GM20000 (cell line): ENCODE results near the gene ID3.

Experiments used
- DNase-seq: peaks from one replicate; pipeline ENCODE4 v3.0.0; 2012; ENCODE audit warnings: low spot score
- TF ChIP-seq, protein P1 (sequence below): IDR thresholded peaks from 2 replicates; pipeline ENCODE4 v1.5.1; 2012; ENCODE audit warnings: mild to moderate bottlenecking, control low read depth; ENCODE audit errors: extremely low read depth, missing control alignments

ID3 gene

DNA sequence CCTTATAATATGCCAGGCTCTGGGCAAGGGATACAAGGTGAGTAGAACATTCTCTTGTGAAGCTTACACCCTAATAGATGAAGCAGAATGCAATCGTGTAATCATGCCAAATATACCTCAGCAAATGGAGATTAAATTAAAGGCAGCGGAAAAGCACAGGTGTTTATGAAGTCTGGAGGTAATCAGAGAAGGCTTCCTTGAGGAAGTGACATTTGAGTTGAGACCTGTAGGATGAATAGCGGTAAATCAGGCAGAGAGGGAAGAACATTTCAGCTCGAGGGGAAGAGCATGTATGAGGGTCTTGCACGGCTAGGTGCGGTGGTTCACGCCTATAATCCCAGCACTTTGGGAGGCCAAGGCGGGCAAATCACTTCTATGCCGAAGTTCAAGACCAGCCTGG lies 41.7 kb downstream of the ID3 start:
- TF ChIP-seq, protein P1, sequence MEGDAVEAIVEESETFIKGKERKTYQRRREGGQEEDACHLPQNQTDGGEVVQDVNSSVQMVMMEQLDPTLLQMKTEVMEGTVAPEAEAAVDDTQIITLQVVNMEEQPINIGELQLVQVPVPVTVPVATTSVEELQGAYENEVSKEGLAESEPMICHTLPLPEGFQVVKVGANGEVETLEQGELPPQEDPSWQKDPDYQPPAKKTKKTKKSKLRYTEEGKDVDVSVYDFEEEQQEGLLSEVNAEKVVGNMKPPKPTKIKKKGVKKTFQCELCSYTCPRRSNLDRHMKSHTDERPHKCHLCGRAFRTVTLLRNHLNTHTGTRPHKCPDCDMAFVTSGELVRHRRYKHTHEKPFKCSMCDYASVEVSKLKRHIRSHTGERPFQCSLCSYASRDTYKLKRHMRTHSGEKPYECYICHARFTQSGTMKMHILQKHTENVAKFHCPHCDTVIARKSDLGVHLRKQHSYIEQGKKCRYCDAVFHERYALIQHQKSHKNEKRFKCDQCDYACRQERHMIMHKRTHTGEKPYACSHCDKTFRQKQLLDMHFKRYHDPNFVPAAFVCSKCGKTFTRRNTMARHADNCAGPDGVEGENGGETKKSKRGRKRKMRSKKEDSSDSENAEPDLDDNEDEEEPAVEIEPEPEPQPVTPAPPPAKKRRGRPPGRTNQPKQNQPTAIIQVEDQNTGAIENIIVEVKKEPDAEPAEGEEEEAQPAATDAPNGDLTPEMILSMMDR: no peak
- DNase-seq: no peak

DNA sequence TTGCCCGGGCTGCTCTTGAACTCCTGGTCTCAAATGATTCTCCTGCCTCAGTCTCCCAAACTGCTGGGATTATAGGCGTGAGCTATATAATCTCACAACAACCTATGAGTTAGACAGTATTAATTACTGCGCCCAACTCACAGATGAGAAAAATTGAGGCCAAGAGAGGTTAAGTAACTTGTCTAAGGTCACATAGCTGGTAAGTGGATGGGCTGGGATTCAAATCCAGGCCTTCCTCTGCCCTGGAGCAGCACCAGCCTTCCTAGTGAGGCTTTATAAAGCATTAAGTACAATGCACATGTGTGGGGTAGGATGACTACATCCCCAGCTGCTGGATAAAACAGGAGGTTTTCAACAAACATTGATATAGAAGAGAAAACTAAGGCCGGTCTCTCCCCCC lies 43.4 kb downstream of the ID3 start:
- DNase-seq: no peak
- TF ChIP-seq, protein P1: no peak

DNA sequence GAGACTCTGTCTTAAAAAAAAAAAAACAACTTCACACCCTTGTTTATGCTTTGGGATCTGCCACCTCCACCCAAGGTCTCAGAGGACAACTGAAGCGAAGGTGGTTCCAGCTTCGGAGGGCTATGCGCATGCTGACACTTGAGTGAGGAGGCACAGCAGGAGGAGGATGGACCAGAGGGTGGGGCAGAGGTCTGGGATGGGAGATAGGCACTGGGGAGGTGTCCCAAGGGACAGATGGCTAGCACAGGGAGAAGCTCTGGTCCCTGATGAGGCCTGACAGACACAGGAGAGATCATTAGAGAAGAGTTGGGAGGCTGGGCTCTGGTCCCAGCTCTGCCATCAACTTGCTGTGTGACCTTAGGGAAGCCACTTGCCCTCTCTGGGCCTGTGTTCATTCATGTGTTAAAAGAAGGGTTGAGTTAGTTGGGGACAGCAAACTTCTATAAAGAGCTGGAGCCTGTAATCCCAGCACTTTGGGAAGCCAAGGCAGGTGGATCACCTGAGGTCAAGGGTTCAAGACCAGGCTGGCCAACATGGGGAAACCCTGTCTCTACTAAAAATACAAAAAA lies 45.1 kb downstream of the ID3 start:
- no peak for DNase-seq
- TF ChIP-seq, protein P1: no peak

DNA sequence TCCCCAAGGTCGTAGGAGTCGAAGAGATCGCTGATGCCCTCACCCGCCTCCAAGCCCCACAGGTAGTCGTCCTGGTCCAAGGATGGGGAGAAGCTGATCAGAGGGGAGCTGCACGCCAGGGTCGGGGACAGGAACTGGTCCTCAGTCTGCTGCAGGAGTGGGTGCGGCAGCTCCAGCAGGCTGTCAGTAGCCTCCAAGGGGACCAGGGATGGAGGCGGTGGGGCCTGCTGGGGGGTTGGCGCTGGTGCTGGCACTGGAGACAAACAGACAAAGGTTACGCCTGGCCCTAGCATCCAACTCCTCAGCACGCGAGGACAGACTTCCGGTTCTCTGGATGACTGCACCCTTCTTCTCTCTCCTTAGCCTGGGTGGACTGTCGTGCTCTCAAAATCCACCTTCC lies 49.4 kb downstream of the ID3 start:
- TF ChIP-seq, protein P1: no peak
- no peak for DNase-seq
